OCI-LY3 (cell line): Measurements from ENCODE around the gene SPATA19.

Source experiments
- H2AFZ ChIP-seq: fragments of 200-600, 300-600 bp; shearing (Covaris generic); 2 replicates; pipeline ENCODE4 v1.6.0; 2014; ENCODE audit warnings: antibody characterized with exemption, low read depth, low read length
- H3K27ac ChIP-seq: fragments of 200-600, 300-600 bp; sonication (generic); 2 replicates; pipeline ENCODE4 v1.5.1; 2014; ENCODE audit warnings: mild to moderate bottlenecking, low read length, moderate library complexity, mixed read lengths
- H3K27me3 ChIP-seq: fragments of 200-600, 300-600 bp; sonication (generic); 2 replicates; pipeline ENCODE4 v1.6.1; 2014; ENCODE audit warnings: low read depth, low read length, mixed read lengths
- H3K36me3 ChIP-seq: fragments of 200-600, 300-600 bp; sonication (generic); replicated peaks from 2 replicates; pipeline ENCODE3; 2014; ENCODE audit warnings: low read depth, low read length, mixed read lengths
- H3K4me1 ChIP-seq: fragments of 300-600, 200-600 bp; sonication (generic); 2 replicates; pipeline ENCODE4 v1.6.1; 2014; ENCODE audit warnings: low read length, mixed read lengths
- H3K4me2 ChIP-seq: fragments of 200-600, 300-600 bp; sonication (generic); 2 replicates; pipeline ENCODE4 v1.6.1; 2014; ENCODE audit warnings: low read length, mixed read lengths
- H3K4me3 ChIP-seq: fragments of 300-600, 200-600 bp; sonication (generic); 2 replicates; pipeline ENCODE4 v1.5.1; 2014; ENCODE audit warnings: antibody characterized with exemption, mild to moderate bottlenecking, low read length, moderate library complexity
- H3K79me2 ChIP-seq: fragments of 300-600, 200-600 bp; shearing (Covaris generic); 2 replicates; pipeline ENCODE4 v1.6.1; 2014; ENCODE audit warnings: mild to moderate bottlenecking, low read length, mixed read lengths
- H3K9ac ChIP-seq: fragments of 300-600, 200-600 bp; shearing (Covaris generic); 2 replicates; pipeline ENCODE4 v1.6.0; 2014; ENCODE audit warnings: mild to moderate bottlenecking, low read length, moderate library complexity
- H3K9me3 ChIP-seq: fragments of 200-600, 300-600 bp; shearing (Covaris generic); 2 replicates; pipeline ENCODE4 v1.6.1; 2014; ENCODE audit warnings: low read length, mixed read lengths; ENCODE audit not compliant: insufficient read depth
- H4K20me1 ChIP-seq: fragments of 200-600, 300-600 bp; sonication (generic); 2 replicates; pipeline ENCODE4 v1.6.1; 2016; ENCODE audit warnings: low read length, mixed read lengths; ENCODE audit not compliant: insufficient read depth
- CTCF ChIP-seq: fragments of 200-600, 300-600 bp; sonication (generic); IDR thresholded peaks from 2 replicates; pipeline ENCODE4 v1.5.1; 2014; ENCODE audit warnings: antibody characterized with exemption, low read length, low read depth
- EZH2phosphoT487 ChIP-seq: fragments of 200-600 bp; shearing (Covaris generic); IDR thresholded peaks from 2 replicates; pipeline ENCODE4 v1.6.1; 2018; ENCODE audit warnings: antibody characterized with exemption, mixed run types, low read depth

Gene SPATA19

GRCh38 chr11:133794205-133794604 is 51.1 kb downstream of the SPATA19 start:
- no peak overlapping the region for H3K4me3 ChIP-seq
- no peaks in the 10 kb centered on the region for H3K4me1 ChIP-seq
- no peaks in the 10 kb centered on the region for H3K79me2 ChIP-seq
- H3K27me3 ChIP-seq = no peaks in the 10 kb centered on the region
- no peak overlapping the region for H2AFZ ChIP-seq
- TF ChIP-seq EZH2phosphoT487 (no peak), CTCF (no peak)
- no peaks in the 10 kb centered on the region for H3K9me3 ChIP-seq
- no peak overlapping the region for H3K4me2 ChIP-seq
- no peaks in the 10 kb centered on the region for H4K20me1 ChIP-seq
- H3K9ac ChIP-seq = no peak overlapping the region
- H3K36me3 ChIP-seq = no peaks in the 10 kb centered on the region
- H3K27ac ChIP-seq = no peak overlapping the region

DNA sequence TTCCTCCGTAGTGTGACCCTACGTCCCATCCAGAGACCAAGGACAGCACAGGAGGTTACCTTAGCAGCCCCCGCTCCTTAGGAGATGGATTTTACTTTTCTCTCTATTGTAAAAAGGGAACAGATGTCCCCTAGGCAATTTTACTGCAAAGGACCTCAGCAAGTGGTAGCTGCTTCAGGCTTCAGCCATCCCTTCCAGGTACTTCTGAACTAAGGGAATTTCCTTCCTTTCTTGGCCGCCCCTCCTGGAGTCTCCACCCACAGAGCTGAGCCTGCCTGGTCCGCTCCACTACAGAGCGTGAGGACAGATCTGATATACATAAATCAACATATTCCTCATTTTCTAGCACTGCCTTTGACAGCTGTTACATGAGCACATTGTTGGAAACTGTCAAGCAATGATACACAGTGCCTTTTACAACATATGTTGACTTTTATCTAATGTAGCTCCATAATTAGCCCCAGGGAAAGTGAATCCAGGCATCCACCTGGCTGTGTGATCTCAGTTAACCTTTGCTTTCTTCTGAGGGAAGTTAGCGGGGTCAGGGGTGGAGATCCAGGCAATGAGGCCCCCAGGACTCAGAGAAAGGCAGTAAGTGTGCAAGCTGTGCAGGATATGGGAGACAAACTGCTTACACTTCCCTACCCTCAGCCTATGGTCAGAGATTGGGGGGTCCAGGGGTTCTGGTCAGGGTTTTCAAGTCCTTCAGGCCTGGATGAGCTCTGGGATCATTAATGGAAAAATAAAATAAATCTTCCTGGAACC is 51.9 kb downstream of the SPATA19 start:
- H3K9ac ChIP-seq = no peak overlapping the region
- no peak overlapping the region for H3K27ac ChIP-seq
- H4K20me1 ChIP-seq = no peaks in the 10 kb centered on the region
- no peaks in the 10 kb centered on the region for H3K27me3 ChIP-seq
- no peak overlapping the region for H3K4me2 ChIP-seq
- H3K4me3 ChIP-seq = no peak overlapping the region
- H2AFZ ChIP-seq = no peak overlapping the region
- no peaks in the 10 kb centered on the region for H3K79me2 ChIP-seq
- no peaks in the 10 kb centered on the region for H3K4me1 ChIP-seq
- H3K9me3 ChIP-seq = no peaks in the 10 kb centered on the region
- H3K36me3 ChIP-seq = no peaks in the 10 kb centered on the region
- no peak for TF ChIP-seq CTCF
- no peak for TF ChIP-seq EZH2phosphoT487

GRCh38 chr11:133790995-133791394 is 54.3 kb downstream of the SPATA19 start:
- H3K4me2 ChIP-seq = no peak overlapping the region
- TF ChIP-seq CTCF (no peak), EZH2phosphoT487 (no peak)

More at GRCh38 chr11:133790995-133791394, 54.3 kb downstream of the SPATA19 start:
- H3K36me3 ChIP-seq = no peaks in the 10 kb centered on the region
- H2AFZ ChIP-seq = no peak overlapping the region
- no peak overlapping the region for H3K4me3 ChIP-seq
- H3K4me1 ChIP-seq = no peaks in the 10 kb centered on the region
- H3K27ac ChIP-seq = no peak overlapping the region
- no peaks in the 10 kb centered on the region for H4K20me1 ChIP-seq
- no peak overlapping the region for H3K9ac ChIP-seq
- H3K27me3 ChIP-seq = no peaks in the 10 kb centered on the region
- no peaks in the 10 kb centered on the region for H3K79me2 ChIP-seq
- no peaks in the 10 kb centered on the region for H3K9me3 ChIP-seq
